Activated T-helper 1 cell treated with anti-CD3 and anti-CD28 coated beads, Interleukin-2, amount 50 U/mL, for 16 hours (primary cell): ENCODE measurements around the gene MBOAT2.

ENCODE experiments used
- DNase-seq, 2 donors: peaks; one replicate each; pipeline ENCODE4 v3.0.0-alpha.2; 2020; ENCODE audit warnings: low read depth in 1 of 2, low spot score in 1 of 2

MBOAT2 gene

DNA sequence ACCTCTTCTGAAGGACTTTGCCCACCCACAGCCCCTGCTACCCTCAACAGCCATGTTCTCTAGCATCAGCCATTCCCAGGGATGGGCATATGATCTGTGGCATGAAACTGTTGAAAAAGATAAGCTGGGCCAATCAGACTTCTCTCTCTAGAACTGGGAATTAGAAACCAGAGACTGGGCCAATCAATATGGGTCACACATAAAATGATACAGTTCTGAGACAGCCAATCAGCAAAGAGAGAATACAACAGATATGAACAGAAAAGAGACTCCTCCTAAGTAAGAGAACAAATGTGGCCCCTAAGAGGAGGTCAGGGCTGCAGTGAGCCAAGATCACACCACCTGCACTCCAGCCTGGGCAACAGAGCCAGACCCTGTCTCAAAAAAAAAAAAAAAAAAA is 168.2 kb downstream of the MBOAT2 start:
- DNase-seq = no peak

DNA sequence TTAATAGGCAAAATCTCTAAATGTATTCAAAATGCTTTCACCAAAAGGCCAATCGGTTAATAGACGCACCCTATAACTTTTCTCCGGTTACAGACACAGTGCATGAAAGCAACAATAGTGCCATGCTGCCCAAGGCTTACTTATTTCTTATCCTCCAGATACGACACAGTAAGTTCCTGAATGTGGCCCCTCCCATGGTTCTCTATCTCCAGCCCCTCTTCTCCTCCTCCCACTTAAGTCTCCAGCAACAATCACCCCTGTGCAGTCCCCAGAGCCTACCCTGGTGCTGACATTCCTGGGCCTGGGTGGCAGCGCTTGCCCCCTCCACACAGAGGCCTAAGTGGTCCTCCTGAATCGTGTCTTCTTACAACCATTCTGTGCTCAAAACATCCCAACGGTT is 169.6 kb downstream of the MBOAT2 start:
- no peak for DNase-seq

DNA sequence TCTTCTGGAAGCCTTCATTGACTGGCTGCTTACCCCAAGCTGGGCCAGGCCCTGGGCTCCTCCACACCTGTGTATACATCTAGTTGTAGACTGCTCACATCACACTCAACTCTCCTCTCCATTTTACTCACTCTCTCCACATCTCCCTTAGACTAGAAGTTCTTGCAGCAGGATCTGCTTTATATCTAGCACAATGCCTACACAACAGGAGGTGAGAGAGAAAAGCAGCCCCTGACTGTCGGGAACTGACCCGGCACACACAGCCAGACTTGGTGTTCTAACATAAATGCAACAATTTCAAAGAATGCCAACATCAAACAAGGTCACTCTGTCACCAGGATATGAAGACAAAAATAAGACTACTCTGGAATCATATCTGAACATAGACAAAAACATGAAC is 172.0 kb downstream of the MBOAT2 start:
- no peak for DNase-seq

DNA sequence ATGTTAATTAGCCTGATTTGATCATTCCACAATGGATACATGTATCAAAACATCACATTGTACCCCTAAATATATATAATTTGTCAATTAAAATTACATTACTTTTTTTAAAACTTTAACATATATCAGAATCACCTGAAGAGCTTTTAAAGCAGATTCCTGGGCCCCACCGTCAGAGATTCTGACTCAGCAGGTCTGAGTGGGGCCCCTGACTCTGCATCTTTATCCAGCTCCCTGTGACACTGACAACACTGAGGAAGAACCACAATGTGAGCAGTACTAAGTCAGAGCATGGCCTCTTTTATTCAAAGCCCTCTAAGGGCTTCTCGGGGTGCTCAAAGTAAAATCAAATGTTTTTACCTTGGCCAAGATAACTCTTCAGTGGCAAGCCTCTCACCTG is 175.8 kb downstream of the MBOAT2 start:
- no peak for DNase-seq

DNA sequence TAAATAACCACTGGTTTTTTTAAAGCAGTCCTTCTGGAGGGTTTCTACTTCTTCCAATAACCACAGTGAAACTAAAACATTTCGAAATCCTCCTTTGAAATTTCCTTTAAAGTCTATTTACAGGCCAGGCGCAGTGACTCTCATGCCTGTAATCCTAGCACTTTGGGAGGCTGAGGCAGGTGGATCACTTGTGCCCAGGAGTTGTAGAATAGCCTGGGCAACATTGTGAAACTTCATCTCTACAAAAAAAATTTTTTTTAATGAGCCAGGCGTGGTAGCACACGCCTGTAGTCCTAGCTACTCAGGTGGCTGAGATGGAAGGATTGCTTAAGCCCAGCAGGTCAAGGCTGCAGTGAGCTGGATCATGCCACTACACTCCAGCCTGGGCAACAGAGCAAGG is 181.3 kb downstream of the MBOAT2 start:
- no peak for DNase-seq

DNA sequence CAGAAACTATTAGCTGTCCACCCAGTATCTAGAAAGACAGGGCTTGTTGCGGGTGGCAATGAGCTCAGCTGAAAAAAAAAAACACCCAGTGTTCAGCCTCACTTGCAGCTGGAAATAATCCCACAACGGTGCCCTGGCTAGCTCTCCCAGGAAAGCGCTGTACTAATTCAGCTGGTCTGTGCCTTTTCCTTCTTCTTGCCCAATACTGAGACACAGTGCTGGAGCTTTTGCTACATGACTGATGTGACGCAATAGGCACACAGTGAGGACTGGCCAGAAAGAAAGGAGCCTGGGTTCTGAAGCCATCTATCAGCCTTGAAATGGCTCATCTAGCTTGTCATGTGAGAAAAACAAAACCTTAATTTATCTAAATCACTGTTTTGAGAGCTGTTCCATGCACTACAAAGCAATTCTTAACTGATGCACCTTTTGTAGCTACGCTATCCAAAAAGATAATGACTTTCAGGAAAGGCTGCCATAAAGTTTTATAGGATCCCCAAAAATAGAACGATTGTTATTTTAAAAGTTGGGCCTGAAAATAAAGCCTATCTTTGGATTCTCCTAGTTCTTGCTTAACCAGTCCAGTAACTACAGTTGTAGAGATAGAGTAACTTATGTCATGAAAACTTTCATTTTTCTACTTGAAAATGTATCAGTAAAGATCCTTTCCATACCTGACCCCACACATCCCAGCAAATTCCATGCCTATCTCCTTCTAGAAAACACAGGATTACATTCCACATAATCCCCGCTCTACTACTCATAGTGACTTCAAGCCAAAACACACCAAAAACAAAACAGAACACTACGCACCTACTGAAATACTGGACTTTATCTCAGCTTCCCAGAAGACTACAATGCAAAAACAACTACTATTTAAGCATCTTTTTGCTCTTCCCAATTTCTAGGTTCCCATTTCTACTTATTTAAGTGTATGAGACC is 181.9 kb downstream of the MBOAT2 start:
- DNase-seq = no peak

DNA sequence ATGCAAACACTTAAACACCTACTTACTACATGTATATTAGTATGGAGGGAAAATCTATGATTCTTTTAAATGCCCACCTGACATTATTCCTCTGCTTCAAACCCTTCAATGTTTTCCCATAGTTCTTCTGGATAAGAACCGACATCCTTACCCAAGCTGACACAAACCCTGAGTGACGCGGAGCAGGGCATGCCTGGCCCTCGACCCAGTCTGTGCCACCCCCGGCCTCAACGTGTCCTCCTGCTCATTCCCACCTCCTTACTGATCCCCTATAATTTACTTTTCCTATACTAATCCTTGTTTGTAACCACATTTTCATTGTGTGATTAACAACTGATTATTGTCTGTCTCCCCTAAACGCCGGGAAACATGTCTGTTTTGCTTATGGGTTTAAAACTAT is 183.5 kb downstream of the MBOAT2 start:
- no peak for DNase-seq

DNA sequence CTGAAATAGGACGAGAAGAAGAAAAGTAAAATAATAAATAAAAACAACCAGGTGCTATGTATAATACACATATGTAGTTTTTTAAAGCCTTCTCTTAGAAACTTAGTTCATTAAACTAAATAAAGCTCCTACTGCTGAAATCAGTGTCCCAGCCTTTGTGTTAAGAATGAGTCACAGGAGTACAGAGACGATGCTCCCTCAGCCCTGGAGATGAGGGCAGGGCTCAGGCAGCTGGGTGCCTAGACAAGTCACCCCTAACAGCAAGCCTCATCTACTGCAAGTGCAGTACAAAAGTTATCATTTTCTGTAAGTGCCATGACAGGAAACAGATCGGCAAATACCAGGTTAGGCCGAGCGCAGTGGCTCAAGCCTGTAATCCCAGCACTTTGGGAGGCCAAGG is 184.3 kb downstream of the MBOAT2 start:
- DNase-seq = no peak

DNA sequence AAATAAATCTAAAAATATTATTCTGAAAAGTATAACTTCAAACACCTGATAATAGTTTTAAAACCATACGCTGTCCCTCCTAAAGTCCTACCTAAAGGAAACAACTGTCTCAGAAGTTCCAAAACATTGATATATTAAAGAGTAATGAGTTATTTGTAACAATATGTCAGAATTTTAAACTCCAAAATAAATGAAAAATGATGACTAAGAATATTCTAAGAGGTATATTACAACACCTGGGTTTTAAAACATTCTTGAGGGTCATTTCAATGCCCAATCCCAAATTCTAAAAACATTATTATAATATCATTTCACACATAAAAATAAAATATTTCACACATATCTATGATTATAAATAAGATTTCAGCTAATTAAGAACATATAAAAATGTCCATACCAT is 186.3 kb downstream of the MBOAT2 start:
- no peak for DNase-seq

DNA sequence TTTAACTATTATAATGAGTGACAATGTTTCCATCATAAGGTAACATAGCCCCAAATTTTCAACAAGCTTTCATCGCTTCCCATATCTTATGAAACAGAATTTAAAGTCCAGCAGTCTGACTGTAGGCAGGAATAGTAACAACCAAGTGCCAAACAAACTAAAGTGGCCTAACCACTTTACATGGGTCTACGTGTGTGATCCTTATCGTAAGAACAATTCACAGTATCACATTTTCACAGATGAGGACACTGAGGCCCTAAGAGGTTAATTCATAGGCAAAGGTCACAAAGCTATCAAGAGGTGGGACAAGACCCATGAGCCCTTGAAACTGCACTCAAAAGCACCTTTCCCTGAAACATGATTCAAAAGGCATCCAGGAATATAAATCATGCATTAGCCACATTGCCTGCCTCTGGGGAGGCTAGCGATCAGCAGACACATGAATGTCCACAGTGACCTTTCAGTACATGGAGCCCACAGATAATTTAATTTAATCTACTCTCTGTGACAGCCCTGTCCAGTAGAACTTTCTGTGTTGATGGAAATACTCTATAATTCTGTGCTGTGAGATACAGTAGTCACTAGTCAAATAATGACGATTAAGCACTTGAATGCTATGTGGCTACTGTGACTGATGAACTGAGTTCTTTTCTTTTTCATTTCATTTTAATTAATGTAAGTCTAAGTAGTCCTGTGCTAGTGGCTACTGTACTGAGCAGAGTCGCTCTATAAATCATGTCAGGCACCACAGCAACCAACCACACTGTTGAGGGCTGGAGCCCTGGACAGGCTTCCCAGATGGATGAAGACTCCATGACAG is 196.4 kb downstream of the MBOAT2 start:
- no peak for DNase-seq

DNA sequence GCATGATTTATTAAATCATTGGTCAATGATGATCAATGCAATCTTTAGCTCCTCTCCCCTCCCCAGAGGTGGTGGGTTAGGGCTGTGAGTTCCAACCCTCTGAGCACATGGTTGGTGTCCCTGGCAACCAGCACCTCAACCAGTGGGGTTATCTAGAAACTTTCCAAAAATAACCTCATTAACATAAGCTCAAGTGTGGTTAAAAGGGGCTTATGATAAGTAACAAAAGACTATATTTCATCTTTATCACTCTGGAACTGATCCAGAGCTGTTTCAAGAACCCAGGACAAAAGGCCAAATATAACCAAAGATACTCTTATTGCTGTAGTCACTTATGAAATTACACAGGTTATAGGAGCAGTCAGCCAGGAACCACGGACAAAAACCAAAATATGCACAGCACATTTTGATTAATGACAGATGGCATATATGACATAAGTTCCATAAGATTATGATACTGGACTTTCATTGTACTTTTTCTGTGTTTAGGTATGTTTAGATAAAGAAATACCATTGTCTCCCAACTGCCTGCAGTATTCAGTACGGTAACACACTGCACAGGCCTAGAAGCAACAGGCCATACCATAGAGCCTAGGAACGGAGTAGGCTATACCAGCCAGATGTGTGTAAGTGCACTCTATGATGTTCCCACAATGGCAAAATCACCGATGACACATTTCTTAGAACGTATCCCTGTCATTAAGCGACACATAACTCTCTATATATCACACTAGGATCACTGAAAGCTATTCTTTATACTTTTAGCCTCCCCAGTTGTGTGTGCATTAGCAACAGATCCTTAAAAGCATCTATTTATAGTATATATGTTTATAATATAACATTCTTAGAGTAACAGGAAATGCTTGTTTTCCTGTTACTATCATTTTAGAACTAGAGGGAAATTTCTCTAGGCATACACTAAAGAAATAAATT is 197.9 kb downstream of the MBOAT2 start:
- DNase-seq = no peak

DNA sequence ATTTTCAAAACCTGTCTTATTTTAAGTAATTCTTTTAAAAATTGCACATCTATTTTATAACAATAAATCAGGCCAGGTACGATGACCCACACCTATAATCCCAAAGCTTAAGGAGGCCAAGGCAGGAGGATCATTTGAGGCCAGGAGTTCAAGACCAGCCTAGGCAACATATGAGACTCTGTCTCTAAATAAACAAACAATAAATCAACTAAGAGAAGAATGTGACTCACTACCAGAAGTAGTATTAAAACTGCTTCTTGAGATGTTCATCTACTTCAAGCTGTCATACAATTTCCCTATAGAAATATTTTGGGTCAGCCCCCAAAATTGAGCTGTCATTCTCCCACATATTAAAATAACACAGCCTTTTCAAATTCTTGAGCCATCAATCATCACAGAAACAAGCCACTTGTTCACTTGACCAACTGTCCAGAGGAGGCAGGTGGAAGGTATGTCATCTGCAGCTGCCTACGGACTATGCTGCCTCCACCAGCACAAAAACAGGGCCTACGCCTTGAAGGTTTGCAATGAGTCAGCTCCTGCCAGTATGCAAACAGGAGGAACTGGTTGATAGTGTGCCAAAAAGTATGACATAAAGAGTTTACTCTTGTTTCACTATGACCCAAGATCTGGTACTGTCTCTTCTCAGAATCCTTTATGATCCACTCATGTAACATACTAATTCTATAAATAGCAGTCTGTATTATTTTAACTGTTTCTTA is 199.7 kb downstream of the MBOAT2 start:
- peak in 1 of 2 donors; percentile 4 for DNase-seq

DNA sequence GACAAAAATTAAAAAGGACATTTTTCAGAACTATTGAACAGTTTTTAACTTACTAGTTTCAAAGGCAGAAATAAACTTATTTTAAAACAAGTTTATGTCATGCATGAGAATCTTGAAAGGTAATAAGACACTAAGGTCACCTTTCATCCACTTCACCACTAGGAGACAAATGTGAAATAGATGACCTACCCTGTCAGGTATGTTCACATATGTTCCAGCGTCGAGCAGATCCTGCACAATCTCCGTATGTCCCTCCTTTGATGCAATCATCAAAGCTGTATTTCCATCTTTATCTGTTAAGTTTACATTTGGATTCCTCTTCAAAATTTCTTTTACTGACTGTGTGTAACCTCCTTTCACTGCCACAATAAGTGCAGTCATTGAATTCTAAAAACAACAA is 200.7 kb downstream of the MBOAT2 start:
- DNase-seq = no peak
